Prostate gland (tissue), 2 donors: ENCODE results near the gene COX7C.

Source experiments
- CTCF ChIP-seq, 4 experiments: fragments of 200-600 bp in 2 of 4; fragments of 450-650 bp in 2 of 4; sonication (generic) in 2 of 4; IDR thresholded peaks; 1 replicate in 3 of 4; 2 replicates in 1 of 4; pipeline ENCODE4 v1.5.1; 2016 to 2019; ENCODE audit warnings: antibody characterized with exemption in 4 of 4, mild to moderate bottlenecking in 2 of 4, moderate library complexity in 2 of 4
- POLR2AphosphoS5 ChIP-seq: sonication (generic); formaldehyde crosslinking; IDR thresholded peaks from one replicate; pipeline ENCODE4 v1.6.1; 2017; ENCODE audit warnings: antibody characterized with exemption

- no peak for TF ChIP-seq CTCF (IDR thresholded peaks at IDR 0.05)
- TF ChIP-seq POLR2AphosphoS5 = no peak
Observed at GRCh38 chr5:86640998-86641397, 23.3 kb downstream of the COX7C start.
